GM23248 (cell line): ENCODE measurements around the gene MBP. TPM values are rescaled to one million over a fixed set of nuclear protein-coding genes. Genes with fewer than 3 reads are reported as not detected.
A peak's percentile ranks its signal among the peaks of the same experiment; 100 is the strongest.

Experiments used
- DNase-seq: peaks from one replicate; pipeline ENCODE4 v3.0.0-alpha.2; 2015
- H2AFZ ChIP-seq: fragments of 200-600 bp; sonication (generic); 2 replicates; pipeline ENCODE4 v1.6.1; 2016; ENCODE audit warnings: antibody characterized with exemption
- H3F3A ChIP-seq: fragments of 200-600 bp; sonication (generic); 2 replicates; pipeline ENCODE4 v1.6.1; 2016; ENCODE audit warnings: mild to moderate bottlenecking, antibody characterized with exemption, mixed run types; ENCODE audit not compliant: insufficient read depth
- H3K27ac ChIP-seq: fragments of 200-600 bp; sonication (generic); 2 replicates; pipeline ENCODE4 v1.5.1; 2016; ENCODE audit warnings: mild to moderate bottlenecking
- H3K27me3 ChIP-seq: fragments of 200-600 bp; sonication (generic); replicated peaks from 2 replicates; pipeline ENCODE4 v1.6.1; 2016; ENCODE audit warnings: mild to moderate bottlenecking; ENCODE audit not compliant: insufficient read depth
- H3K36me3 ChIP-seq: fragments of 200-600 bp; sonication (generic); 2 replicates; pipeline ENCODE4 v1.6.1; 2016; ENCODE audit warnings: low read depth, mild to moderate bottlenecking
- H3K4me1 ChIP-seq: fragments of 200-600 bp; sonication (generic); 2 replicates; pipeline ENCODE4 v1.6.1; 2016; ENCODE audit warnings: mild to moderate bottlenecking; ENCODE audit not compliant: insufficient read depth
- H3K4me2 ChIP-seq: fragments of 200-600 bp; sonication (generic); one replicate; pipeline ENCODE4 v1.6.1; 2016; ENCODE audit warnings: mild to moderate bottlenecking; ENCODE audit not compliant: unreplicated experiment
- H3K4me3 ChIP-seq: fragments of 200-600 bp; sonication (generic); 2 replicates; pipeline ENCODE4 v1.5.1; 2016; ENCODE audit warnings: mild to moderate bottlenecking
- H3K79me2 ChIP-seq: fragments of 200-600 bp; sonication (generic); 2 replicates; pipeline ENCODE4 v1.6.1; 2016; ENCODE audit warnings: mild to moderate bottlenecking; ENCODE audit not compliant: insufficient read depth
- H3K9ac ChIP-seq: fragments of 200-600 bp; sonication (generic); 2 replicates; pipeline ENCODE4 v1.6.1; 2016; ENCODE audit warnings: mild to moderate bottlenecking
- H3K9me2 ChIP-seq: fragments of 200-600 bp; sonication (generic); 2 replicates; pipeline ENCODE4 v1.6.1; 2016; ENCODE audit warnings: mixed run types, mild to moderate bottlenecking, moderate library complexity; ENCODE audit not compliant: insufficient read depth
- H3K9me3 ChIP-seq: fragments of 200-600 bp; sonication (generic); one replicate; pipeline ENCODE4 v1.6.1; 2017; ENCODE audit warnings: low read depth
- H4K20me1 ChIP-seq: fragments of 200-600 bp; sonication (generic); 2 replicates; pipeline ENCODE4 v1.6.0; 2016; ENCODE audit not compliant: insufficient read depth
- EZH2 ChIP-seq: fragments of 200-600 bp; sonication (generic); IDR thresholded peaks from 2 replicates; pipeline ENCODE4 v1.6.1; 2018; ENCODE audit warnings: antibody characterized with exemption, mild to moderate bottlenecking; ENCODE audit not compliant: insufficient read depth, poor library complexity, severe bottlenecking
- EZH2phosphoT487 ChIP-seq: fragments of 200-600 bp; sonication (generic); IDR thresholded peaks from 2 replicates; pipeline ENCODE4 v1.6.1; 2018; ENCODE audit warnings: antibody characterized with exemption, moderate library complexity, mild to moderate bottlenecking, low read depth; ENCODE audit not compliant: insufficient read depth
- WGBS, 2 experiments: methylation state at CpG; one replicate each; pipeline ENCODE4 v1.1.6; 2015 to 2017; ENCODE audit warnings: low lambda C conversion rate in 2 of 2, low coverage in 1 of 2; ENCODE audit errors: missing lambda C conversion rate in 2 of 2; 5-methylcytosine and 5-hydroxymethylcytosine counted together
- in situ Hi-C: fragments of 300-500 bp; cut with MboI; formaldehyde crosslinking; loops from 2 replicates; pipeline ENCODE4 v1.15.0; 2020
- polyA plus RNA-seq: library from polyadenylated mRNA; unstranded; fragments of >200 nt; fragmentation: Nextera tagmentation; extraction: Ambion mirVana; gene quantifications from 2 replicates; pipeline ENCODE4 v1.2.1, GENCODE V29; 2016
- total RNA-seq: library from RNA; depleted of rRNA; stranded (reverse); fragments of >200 nt; shearing (Covaris generic); gene quantifications from 2 replicates; pipeline ENCODE4 v1.2.3, GENCODE V29; 2014

Gene MBP
- total and polyA plus RNA-seq, 2 experiments from 2014 or later: 2.2 to 2.9 TPM

GRCh38 chr18:77082316-77082955, 50.1 kb downstream of the MBP start:
- 92 to 94% methylated on average over 9 of the region's 9 CpGs for WGBS, 2 experiments
- no peaks in the 10 kb centered on the region for H3K27me3 ChIP-seq
- no peaks in the 10 kb centered on the region for H3K9me3 ChIP-seq
- TF ChIP-seq EZH2phosphoT487 (no peak), EZH2 (no peak)
- no peak overlapping the region for H3K4me3 ChIP-seq
- H3K36me3 ChIP-seq: no peaks in the 10 kb centered on the region
- no peak overlapping the region for H3K9ac ChIP-seq
- no peak overlapping the region for H2AFZ ChIP-seq
- no peak overlapping the region for H3K27ac ChIP-seq
- no peaks in the 10 kb centered on the region for H4K20me1 ChIP-seq
- no peak overlapping the region for H3K4me2 ChIP-seq
- DNase-seq: no peak
- H3F3A ChIP-seq: peaks cover 22% of the 10 kb centered on the region
- no peaks in the 10 kb centered on the region for H3K79me2 ChIP-seq
- peaks cover 23% of the 10 kb centered on the region for H3K4me1 ChIP-seq
- in situ Hi-C loops: no loop called here
- H3K9me2 ChIP-seq: no peaks in the 10 kb centered on the region

GRCh38 chr18:77081390-77081778, 51.2 kb downstream of the MBP start:
- H3K9ac ChIP-seq: no peak overlapping the region
- H3F3A ChIP-seq: peaks cover 19% of the 10 kb centered on the region
- in situ Hi-C loops: no loop called here
- H4K20me1 ChIP-seq: no peaks in the 10 kb centered on the region
- 96 to 100% methylated on average over 2 of the region's 2 CpGs for WGBS, 2 experiments
- no peak overlapping the region for H3K4me3 ChIP-seq
- H3K9me3 ChIP-seq: no peaks in the 10 kb centered on the region
- H3K4me1 ChIP-seq: peaks cover 15% of the 10 kb centered on the region
- no peak overlapping the region for H3K27ac ChIP-seq
- TF ChIP-seq EZH2 (no peak), EZH2phosphoT487 (no peak)
- DNase-seq: peak; percentile 55
- H3K9me2 ChIP-seq: no peaks in the 10 kb centered on the region
- no peak overlapping the region for H2AFZ ChIP-seq
- H3K4me2 ChIP-seq: no peak overlapping the region
- no peaks in the 10 kb centered on the region for H3K79me2 ChIP-seq
- no peaks in the 10 kb centered on the region for H3K27me3 ChIP-seq
- H3K36me3 ChIP-seq: no peaks in the 10 kb centered on the region

- in situ Hi-C loops: no loop called here
- Histone ChIP-seq H3K9me3 (no peaks in the 10 kb centered on the region), H3K27ac (no peak overlapping the region), H2AFZ (no peak overlapping the region), H3F3A (peaks cover 8% of the 10 kb centered on the region; the same call in 1 of the 2 replicates), H3K4me2 (no peak overlapping the region), H3K9me2 (no peaks in the 10 kb centered on the region), H4K20me1 (no peaks in the 10 kb centered on the region), H3K9ac (no peak overlapping the region), H3K27me3 (no peaks in the 10 kb centered on the region), H3K79me2 (no peaks in the 10 kb centered on the region), H3K4me1 (0 out of 2 replicates have a peak, but pooled peaks cover 7% of the 10 kb centered on the region), H3K4me3 (no peak overlapping the region), H3K36me3 (no peaks in the 10 kb centered on the region)
- 53% methylated on average over 12 of the region's 12 CpGs for WGBS, 2 experiments
- no peak for TF ChIP-seq EZH2phosphoT487
- DNase-seq: no peak
These were observed 52.5 kb downstream of the MBP start for GRCh38 chr18:77079954-77080682.

- Histone ChIP-seq H3K79me2 (no peaks in the 10 kb centered on the region), H3K27me3 (no peaks in the 10 kb centered on the region), H4K20me1 (no peaks in the 10 kb centered on the region), H3K9me2 (no peaks in the 10 kb centered on the region), H3K27ac (no peak overlapping the region), H3K9ac (no peak overlapping the region), H3K4me3 (no peak overlapping the region), H2AFZ (no peak overlapping the region), H3K4me2 (no peak overlapping the region), H3K4me1 (0 out of 2 replicates have a peak, but pooled peaks cover 7% of the 10 kb centered on the region), H3F3A (peaks cover 7% of the 10 kb centered on the region; the same call in 1 of the 2 replicates), H3K36me3 (no peaks in the 10 kb centered on the region), H3K9me3 (no peaks in the 10 kb centered on the region)
- no peak for TF ChIP-seq EZH2phosphoT487
- no peak for TF ChIP-seq EZH2
- WGBS, 2 experiments: 87 to 89% methylated on average over 6 of the region's 6 CpGs
- no peak for DNase-seq
- in situ Hi-C loops: no loop called here
These were observed 53.5 kb downstream of the MBP start for GRCh38 chr18:77079088-77079487.
